ENCODE results near the gene PALD1. TPM values are rescaled to one million over a fixed set of nuclear protein-coding genes. Genes with fewer than 3 reads are reported as not detected.

PALD1 gene
- total RNA-seq, 6 donors from 2014 or later: 8.9 to 25.4 (median 13.4) TPM

DNA sequence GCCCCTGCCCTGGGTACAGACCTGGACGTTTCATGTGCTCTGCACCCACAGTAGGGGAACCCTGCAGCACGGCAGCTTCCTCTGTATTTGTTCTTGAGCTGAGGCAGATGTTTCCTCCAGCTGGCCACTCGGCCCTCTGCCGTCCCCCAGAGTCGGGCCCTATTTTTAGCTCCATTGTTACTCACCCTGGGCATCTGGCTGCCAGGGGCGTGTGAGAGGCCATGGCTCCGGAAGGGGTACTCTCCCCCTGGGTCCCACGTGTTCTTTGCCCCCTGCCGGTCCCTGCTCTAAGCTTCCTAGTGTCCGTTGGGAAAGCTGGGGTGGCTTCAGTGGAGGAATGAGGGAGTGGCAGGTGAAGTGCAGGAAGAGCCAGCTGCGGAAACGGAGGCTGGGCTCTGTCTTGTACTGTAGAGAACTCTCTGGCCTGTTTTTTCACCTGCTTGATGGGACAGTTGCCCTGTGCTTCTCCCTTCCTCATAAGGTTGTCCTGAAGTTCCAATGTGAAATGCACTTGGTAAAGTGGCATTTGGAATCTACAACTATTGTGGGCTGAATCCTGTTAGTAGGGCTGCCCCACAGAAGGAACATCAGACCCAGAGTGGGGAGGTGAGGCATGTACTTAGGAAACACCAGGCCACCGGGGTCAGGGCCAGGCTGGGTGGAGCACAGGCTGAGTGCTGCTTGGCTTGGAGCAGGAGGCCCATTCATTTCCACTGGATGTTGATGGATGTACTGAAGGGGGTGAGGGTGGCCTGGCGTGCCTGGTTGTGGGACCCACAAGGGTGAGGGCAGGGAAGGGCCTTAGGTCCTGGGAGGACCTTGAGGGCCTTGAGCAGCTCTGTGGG is 30.6 kb downstream of the PALD1 start:
- Histone ChIP-seq H3K36me3 (no peaks in the 10 kb centered on the region), H3K27ac (peak overlapping the region; percentile 49 to 77 (median 74)), H3K9me3 (no peaks in the 10 kb centered on the region), H3K4me3 (no peak overlapping the region), H3K4me1 (peaks cover 50 to 73% (median 51%) of the 10 kb centered on the region in 4 donors), H3K27me3 (no peaks in the 10 kb centered on the region)
- 13 to 24% methylated on average over 9 to 11 of the region's 14 CpGs for WGBS, 2 donors
- ATAC-seq (ENCODE audit: low FRiP score in 2 of 2) (peak; percentile 50 to 70), DNase-seq (peak; percentile 35 to 49)
- peak in 2 of 4 donors; percentile 12 to 52 for TF ChIP-seq EP300 (IDR thresholded peaks at IDR 0.05)
- peak in 1 of 2 donors; percentile 54 for TF ChIP-seq POLR2AphosphoS5 (IDR thresholded peaks at IDR 0.05)
- TF ChIP-seq POLR2A (IDR thresholded peaks at IDR 0.05): no peak
- TF ChIP-seq, protein P1, sequence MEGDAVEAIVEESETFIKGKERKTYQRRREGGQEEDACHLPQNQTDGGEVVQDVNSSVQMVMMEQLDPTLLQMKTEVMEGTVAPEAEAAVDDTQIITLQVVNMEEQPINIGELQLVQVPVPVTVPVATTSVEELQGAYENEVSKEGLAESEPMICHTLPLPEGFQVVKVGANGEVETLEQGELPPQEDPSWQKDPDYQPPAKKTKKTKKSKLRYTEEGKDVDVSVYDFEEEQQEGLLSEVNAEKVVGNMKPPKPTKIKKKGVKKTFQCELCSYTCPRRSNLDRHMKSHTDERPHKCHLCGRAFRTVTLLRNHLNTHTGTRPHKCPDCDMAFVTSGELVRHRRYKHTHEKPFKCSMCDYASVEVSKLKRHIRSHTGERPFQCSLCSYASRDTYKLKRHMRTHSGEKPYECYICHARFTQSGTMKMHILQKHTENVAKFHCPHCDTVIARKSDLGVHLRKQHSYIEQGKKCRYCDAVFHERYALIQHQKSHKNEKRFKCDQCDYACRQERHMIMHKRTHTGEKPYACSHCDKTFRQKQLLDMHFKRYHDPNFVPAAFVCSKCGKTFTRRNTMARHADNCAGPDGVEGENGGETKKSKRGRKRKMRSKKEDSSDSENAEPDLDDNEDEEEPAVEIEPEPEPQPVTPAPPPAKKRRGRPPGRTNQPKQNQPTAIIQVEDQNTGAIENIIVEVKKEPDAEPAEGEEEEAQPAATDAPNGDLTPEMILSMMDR (IDR thresholded peaks at IDR 0.05): peak in 2 of 6 experiments; percentile 14 to 37

DNA sequence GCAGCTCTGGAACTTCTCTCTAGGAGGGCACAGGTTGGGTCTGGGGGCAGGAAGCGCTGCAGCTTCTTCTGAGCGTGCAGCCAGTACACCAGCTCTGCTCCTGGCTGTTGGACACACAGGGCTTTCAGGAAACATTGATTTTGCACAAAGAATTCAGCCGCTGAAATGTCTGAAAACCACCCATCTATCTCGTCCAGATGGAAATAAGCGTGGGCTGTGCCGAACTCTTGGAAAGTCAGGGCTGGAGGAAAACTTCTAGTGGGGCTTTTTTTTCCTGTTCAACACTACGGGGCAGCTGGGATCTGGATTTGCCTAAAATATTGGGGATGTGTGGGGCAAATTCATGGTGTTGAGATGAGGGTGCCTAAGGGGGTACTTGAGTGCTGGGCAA is 31.2 kb downstream of the PALD1 start:
- Histone ChIP-seq H3K27ac (peak overlapping the region; percentile 49 to 77 (median 74)), H3K4me1 (peaks cover 53 to 71% (median 56%) of the 10 kb centered on the region in 4 donors)

DNA sequence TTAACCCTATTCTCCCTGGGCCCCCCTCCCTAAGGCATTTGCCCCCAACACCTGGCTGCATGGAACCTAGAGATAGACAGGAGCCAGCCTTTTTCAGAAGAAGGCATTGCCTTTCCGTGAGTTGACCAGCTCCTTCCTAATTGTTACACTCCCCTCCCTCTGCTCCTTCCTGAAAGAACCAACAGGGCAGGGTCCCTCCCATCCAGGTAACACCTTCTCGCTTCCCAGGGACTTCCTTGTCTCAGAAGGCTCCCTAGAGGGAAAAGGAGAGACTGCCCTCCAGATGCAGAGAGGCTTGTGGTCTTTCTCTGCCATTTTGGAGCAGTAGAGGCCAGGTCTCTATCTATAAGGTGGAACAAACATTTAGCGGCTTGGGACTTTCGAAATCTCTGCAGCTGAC is 31.9 kb downstream of the PALD1 start:
- peak overlapping the region; percentile 49 to 77 (median 74) for H3K27ac ChIP-seq
- no peaks in the 10 kb centered on the region for H3K36me3 ChIP-seq
- H3K9me3 ChIP-seq: no peaks in the 10 kb centered on the region
- WGBS, 2 donors: 83 to 87% methylated on average over 4 of the region's 4 CpGs
- no peaks in the 10 kb centered on the region for H3K27me3 ChIP-seq
- TF ChIP-seq POLR2A (IDR thresholded peaks at IDR 0.05) (no peak), POLR2AphosphoS5 (IDR thresholded peaks at IDR 0.05) (no peak), EP300 (IDR thresholded peaks at IDR 0.05) (no peak)
- TF ChIP-seq, protein P1 (IDR thresholded peaks at IDR 0.05): no peak
- DNase-seq: no peak
- no peak overlapping the region for H3K4me3 ChIP-seq
- peaks cover 56 to 73% (median 60%) of the 10 kb centered on the region in 4 donors for H3K4me1 ChIP-seq
- no peak for ATAC-seq (ENCODE audit: low FRiP score in 2 of 2)

More for the DNA sequence above, 31.2 kb downstream of the PALD1 start:
- TF ChIP-seq, protein P1 (IDR thresholded peaks at IDR 0.05): no peak
- no peak for TF ChIP-seq EP300 (IDR thresholded peaks at IDR 0.05)
- no peak for TF ChIP-seq POLR2AphosphoS5 (IDR thresholded peaks at IDR 0.05)
- no peak for TF ChIP-seq POLR2A (IDR thresholded peaks at IDR 0.05)
- ATAC-seq (ENCODE audit: low FRiP score in 2 of 2) (no peak), DNase-seq (no peak)
- Histone ChIP-seq H3K4me3 (no peak overlapping the region), H3K36me3 (no peaks in the 10 kb centered on the region), H3K9me3 (no peaks in the 10 kb centered on the region), H3K27me3 (no peaks in the 10 kb centered on the region)
- WGBS, 2 donors: 79 to 80% methylated on average over 5 to 7 of the region's 7 CpGs

DNA sequence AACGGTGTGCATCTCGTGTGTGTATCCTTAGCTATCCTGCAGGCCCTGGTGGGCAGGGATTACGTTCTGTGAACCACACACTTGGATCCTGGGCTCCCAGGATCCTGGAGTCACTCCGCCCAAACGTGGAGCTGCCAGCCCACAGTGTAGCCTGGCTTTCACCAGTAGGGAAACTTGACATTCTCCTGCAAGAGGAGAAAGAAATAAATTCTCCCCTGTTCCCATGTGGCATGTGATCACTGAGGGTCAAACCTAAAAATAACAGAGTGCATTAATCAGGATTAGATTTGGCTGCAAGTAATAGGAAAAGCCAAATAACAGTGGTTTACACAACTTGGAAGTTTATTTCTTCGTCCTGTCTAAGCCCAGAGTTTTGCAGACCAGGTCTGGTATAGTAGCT is 32.3 kb downstream of the PALD1 start:
- Histone ChIP-seq H3K27me3 (no peaks in the 10 kb centered on the region), H3K27ac (peak overlapping the region in 3 of 4 donors; percentile 72 to 77 (median 75)), H3K9me3 (no peaks in the 10 kb centered on the region), H3K36me3 (no peaks in the 10 kb centered on the region), H3K4me1 (peaks cover 56 to 73% (median 60%) of the 10 kb centered on the region in 4 donors), H3K4me3 (no peak overlapping the region)
- no peak for DNase-seq
- TF ChIP-seq, protein P1 (IDR thresholded peaks at IDR 0.05): no peak
- no peak for TF ChIP-seq POLR2AphosphoS5 (IDR thresholded peaks at IDR 0.05)
- no peak for TF ChIP-seq POLR2A (IDR thresholded peaks at IDR 0.05)
- no peak for TF ChIP-seq EP300 (IDR thresholded peaks at IDR 0.05)
- 10 to 61% methylated on average over 4 to 6 of the region's 6 CpGs for WGBS, 2 donors
- ATAC-seq (ENCODE audit: low FRiP score in 2 of 2): no peak

Measured in upper lobe of left lung (tissue), 6 donors.